SH-SY5Y (cell line): Measurements from ENCODE around the gene CRACR2A.

Source experiments
- GATA2 ChIP-seq: IDR thresholded peaks from 2 replicates; pipeline ENCODE4 v1.6.1; 2011; ENCODE audit warnings: mild to moderate bottlenecking, low read depth, low read length
- GATA3 ChIP-seq: IDR thresholded peaks from 2 replicates; pipeline ENCODE4 v1.6.1; 2011; ENCODE audit warnings: low read depth, mild to moderate bottlenecking, low read length, moderate library complexity

CRACR2A gene

GRCh38 chr12:3669594-3669993, 83.3 kb downstream of the CRACR2A start:
- TF ChIP-seq GATA2 (no peak), GATA3 (no peak)

GRCh38 chr12:3668479-3669165, 84.3 kb downstream of the CRACR2A start:
- TF ChIP-seq GATA3 (no peak), GATA2 (no peak)

- TF ChIP-seq GATA3 (no peak), GATA2 (no peak)
Observed at GRCh38 chr12:3667485-3667884, 85.4 kb downstream of the CRACR2A start.

GRCh38 chr12:3666441-3666840, 86.5 kb downstream of the CRACR2A start:
- no peak for TF ChIP-seq GATA3
- no peak for TF ChIP-seq GATA2

GRCh38 chr12:3662521-3662921, 90.4 kb downstream of the CRACR2A start:
- TF ChIP-seq GATA2 (no peak), GATA3 (no peak)

- TF ChIP-seq GATA2 (no peak), GATA3 (no peak)
Observed at GRCh38 chr12:3661028-3661427, 91.9 kb downstream of the CRACR2A start.

GRCh38 chr12:3658327-3659163, 94.4 kb downstream of the CRACR2A start:
- no peak for TF ChIP-seq GATA3
- TF ChIP-seq GATA2 = no peak

- TF ChIP-seq GATA3 = no peak
- no peak for TF ChIP-seq GATA2
Observed at GRCh38 chr12:3656946-3657622, 95.8 kb downstream of the CRACR2A start.

GRCh38 chr12:3655328-3655900, 97.5 kb downstream of the CRACR2A start:
- no peak for TF ChIP-seq GATA2
- TF ChIP-seq GATA3 = no peak

- TF ChIP-seq GATA2 (no peak), GATA3 (no peak)
Observed at GRCh38 chr12:3651585-3652424, 101.1 kb downstream of the CRACR2A start.

- TF ChIP-seq GATA2 = no peak
- no peak for TF ChIP-seq GATA3
Observed at GRCh38 chr12:3647504-3647903, 105.4 kb downstream of the CRACR2A start.

GRCh38 chr12:3646561-3647241, 106.2 kb downstream of the CRACR2A start:
- TF ChIP-seq GATA2 (no peak), GATA3 (no peak)

GRCh38 chr12:3645091-3645490, 107.8 kb downstream of the CRACR2A start:
- no peak for TF ChIP-seq GATA2
- no peak for TF ChIP-seq GATA3
